Endodermal cell (in vitro differentiated cells): ENCODE data around the gene CNOT6. TPM values are rescaled to one million over a fixed set of nuclear protein-coding genes. Genes with fewer than 3 reads are reported as not detected.
"Not testable (repeated sequence)": the region's sequence is repeated elsewhere in the genome, so short reads cannot be mapped to it uniquely, and the experiment has no call there.

Source experiments
- DNase-seq: peaks from one replicate; pipeline ENCODE4 v3.0.0-alpha.2; 2017
- H3K27ac ChIP-seq: 2 replicates; pipeline ENCODE4 v1.5.1; 2013; ENCODE audit warnings: mild to moderate bottlenecking, low read depth, low read length, moderate library complexity
- H3K27me3 ChIP-seq: 2 replicates; pipeline ENCODE4 v1.6.1; 2013; ENCODE audit warnings: mild to moderate bottlenecking, low read length, moderate library complexity; ENCODE audit not compliant: insufficient read depth, control insufficient read depth, poor library complexity, severe bottlenecking
- H3K36me3 ChIP-seq: 2 replicates; pipeline ENCODE4 v1.7.0; 2013; ENCODE audit warnings: mild to moderate bottlenecking, low read length, moderate library complexity; ENCODE audit not compliant: control insufficient read depth, insufficient read depth
- H3K4me1 ChIP-seq: one replicate; pipeline ENCODE4 v1.7.0; 2013; ENCODE audit warnings: low read length; ENCODE audit not compliant: control insufficient read depth, insufficient read depth
- H3K4me3 ChIP-seq: 2 replicates; pipeline ENCODE4 v1.5.1; 2013; ENCODE audit warnings: mild to moderate bottlenecking, low read length, moderate library complexity
- H3K9ac ChIP-seq: 2 replicates; pipeline ENCODE4 v1.6.1; 2013; ENCODE audit warnings: mild to moderate bottlenecking, low read length, moderate library complexity; ENCODE audit not compliant: poor library complexity, severe bottlenecking; ENCODE audit errors: extremely low read depth
- H3K9me3 ChIP-seq: 2 replicates; pipeline ENCODE4 v1.6.1; 2013; ENCODE audit warnings: mild to moderate bottlenecking, low read length, moderate library complexity; ENCODE audit not compliant: control insufficient read depth
- H3K27ac Mint-ChIP-seq: 2 replicates; pipeline ENCODE4 v1.8.0; 2020; ENCODE audit warnings: mixed read lengths
- H3K27me3 Mint-ChIP-seq: 2 replicates; pipeline ENCODE4 v1.8.0; 2021; ENCODE audit warnings: mild to moderate bottlenecking, mixed read lengths; ENCODE audit not compliant: insufficient read depth
- H3K36me3 Mint-ChIP-seq: 2 replicates; pipeline ENCODE4 v1.8.0; 2020; ENCODE audit warnings: low read depth, mixed read lengths
- H3K4me1 Mint-ChIP-seq: 2 replicates; pipeline ENCODE4 v1.8.0; 2020; ENCODE audit warnings: mixed read lengths
- H3K4me3 Mint-ChIP-seq: 2 replicates; pipeline ENCODE4 v1.8.0; 2020; ENCODE audit warnings: mild to moderate bottlenecking, moderate library complexity, mixed read lengths
- H3K9me3 Mint-ChIP-seq: 2 replicates; pipeline ENCODE4 v1.8.0; 2020; ENCODE audit warnings: mild to moderate bottlenecking, mixed read lengths
- WGBS, 2 experiments: methylation state at CpG; one replicate each; pipeline versions ENCODE4 v1.1.5 to v1.1.7; 2013; ENCODE audit warnings: missing lambda C conversion rate in 2 of 2, mixed read lengths in 1 of 2; ENCODE audit not compliant: insufficient coverage in 1 of 2, insufficient read length in 1 of 2; 5-methylcytosine and 5-hydroxymethylcytosine counted together
- total RNA-seq, 2 donors: library from RNA; stranded (reverse); fragmentation: NEBNext Ultra II Directional in 1 of 2; extraction: Animal tissue kit (Norgen Biotek cat#: 25700) in 1 of 2; gene quantifications; 2 replicates in 1 of 2; 3 replicates in 1 of 2; pipeline ENCODE4 v1.2.1, GENCODE V29; 2021
- TF ChIP-seq, protein P1 (sequence below): fragments of 200-600 bp; sonication (generic); conservative IDR thresholded peaks from 2 replicates; pipeline ENCODE4 v1.5.0; 2021; ENCODE audit warnings: antibody characterized with exemption, mild to moderate bottlenecking

Gene CNOT6
- total RNA-seq, 2 donors from 2014 or later, result 40.4 to 42.9 TPM

GRCh38 chr5:180470966-180471582, 23.1 kb upstream of the CNOT6 start:
- Histone ChIP-seq H3K4me3 (no peak overlapping the region), H3K27me3 (no peaks in the 10 kb centered on the region), H3K27ac (no peak overlapping the region), H3K9me3 (no peaks in the 10 kb centered on the region), H3K4me1 (no peaks in the 10 kb centered on the region), H3K36me3 (no peaks in the 10 kb centered on the region), H3K9ac (no peak overlapping the region)
- peaks cover 1% of the 10 kb centered on the region for H3K27me3 Mint-ChIP-seq
- no peak overlapping the region for H3K4me3 Mint-ChIP-seq
- peak; percentile 88 for DNase-seq
- no peaks in the 10 kb centered on the region for H3K4me1 Mint-ChIP-seq
- TF ChIP-seq, protein P1, sequence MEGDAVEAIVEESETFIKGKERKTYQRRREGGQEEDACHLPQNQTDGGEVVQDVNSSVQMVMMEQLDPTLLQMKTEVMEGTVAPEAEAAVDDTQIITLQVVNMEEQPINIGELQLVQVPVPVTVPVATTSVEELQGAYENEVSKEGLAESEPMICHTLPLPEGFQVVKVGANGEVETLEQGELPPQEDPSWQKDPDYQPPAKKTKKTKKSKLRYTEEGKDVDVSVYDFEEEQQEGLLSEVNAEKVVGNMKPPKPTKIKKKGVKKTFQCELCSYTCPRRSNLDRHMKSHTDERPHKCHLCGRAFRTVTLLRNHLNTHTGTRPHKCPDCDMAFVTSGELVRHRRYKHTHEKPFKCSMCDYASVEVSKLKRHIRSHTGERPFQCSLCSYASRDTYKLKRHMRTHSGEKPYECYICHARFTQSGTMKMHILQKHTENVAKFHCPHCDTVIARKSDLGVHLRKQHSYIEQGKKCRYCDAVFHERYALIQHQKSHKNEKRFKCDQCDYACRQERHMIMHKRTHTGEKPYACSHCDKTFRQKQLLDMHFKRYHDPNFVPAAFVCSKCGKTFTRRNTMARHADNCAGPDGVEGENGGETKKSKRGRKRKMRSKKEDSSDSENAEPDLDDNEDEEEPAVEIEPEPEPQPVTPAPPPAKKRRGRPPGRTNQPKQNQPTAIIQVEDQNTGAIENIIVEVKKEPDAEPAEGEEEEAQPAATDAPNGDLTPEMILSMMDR, result peak; percentile 92
- H3K27ac Mint-ChIP-seq, result no peak overlapping the region
- no peaks in the 10 kb centered on the region for H3K9me3 Mint-ChIP-seq
- H3K36me3 Mint-ChIP-seq, result no peaks in the 10 kb centered on the region
- 37 to 38% methylated on average over 13 to 16 of the region's 16 CpGs for WGBS, 2 experiments

DNA sequence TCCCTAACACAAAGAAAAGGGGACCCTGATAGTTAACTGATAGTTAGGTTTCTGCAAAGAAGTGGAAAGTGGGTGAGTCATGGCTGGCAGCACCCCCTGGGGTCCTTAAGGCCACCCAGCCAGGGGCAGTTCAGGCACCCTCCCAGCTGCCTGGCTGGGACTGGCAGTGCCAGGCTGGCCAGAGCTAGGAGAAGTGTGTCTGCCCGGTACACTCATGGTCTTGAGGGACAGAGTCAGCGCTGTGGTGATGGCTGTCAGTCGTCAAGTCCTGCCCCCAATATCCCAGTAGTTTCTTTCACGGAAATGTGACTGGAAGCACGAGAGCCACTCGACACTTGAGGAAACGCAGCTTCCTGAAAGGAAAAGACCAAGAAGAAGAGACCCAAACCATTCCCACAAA, 22.3 kb upstream of the CNOT6 start:
- Histone ChIP-seq H3K4me1 (no peaks in the 10 kb centered on the region), H3K4me3 (no peak overlapping the region), H3K36me3 (no peaks in the 10 kb centered on the region), H3K27ac (no peak overlapping the region), H3K27me3 (no peaks in the 10 kb centered on the region), H3K9ac (no peak overlapping the region), H3K9me3 (no peaks in the 10 kb centered on the region)
- H3K4me1 Mint-ChIP-seq, result no peaks in the 10 kb centered on the region
- no peak overlapping the region for H3K27ac Mint-ChIP-seq
- no peaks in the 10 kb centered on the region for H3K36me3 Mint-ChIP-seq
- no peak overlapping the region for H3K4me3 Mint-ChIP-seq
- peak; percentile 31 for DNase-seq
- 81 to 85% methylated on average over 6 to 7 of the region's 7 CpGs for WGBS, 2 experiments
- H3K27me3 Mint-ChIP-seq, result peaks cover 1% of the 10 kb centered on the region
- TF ChIP-seq, protein P1, result no peak
- peaks cover 2% of the 10 kb centered on the region for H3K9me3 Mint-ChIP-seq

- Mint-ChIP-seq H3K4me1 (no peaks in the 10 kb centered on the region), H3K9me3 (peaks cover 2% of the 10 kb centered on the region), H3K27me3 (peaks cover 1% of the 10 kb centered on the region), H3K36me3 (no peaks in the 10 kb centered on the region), H3K27ac (no peak overlapping the region), H3K4me3 (no peak overlapping the region)
- H3K27ac ChIP-seq, result no peak overlapping the region
- WGBS, 2 experiments, result 90 to 94% methylated on average over 4 of the region's 4 CpGs
- no peak for DNase-seq
- no peak overlapping the region for H3K4me3 ChIP-seq
- TF ChIP-seq, protein P1, result no peak
- no peaks in the 10 kb centered on the region for H3K4me1 ChIP-seq
- no peaks in the 10 kb centered on the region for H3K9me3 ChIP-seq
- no peaks in the 10 kb centered on the region for H3K36me3 ChIP-seq
- no peak overlapping the region for H3K9ac ChIP-seq
- H3K27me3 ChIP-seq, result no peaks in the 10 kb centered on the region
Measured at GRCh38 chr5:180472269-180472668, 21.9 kb upstream of the CNOT6 start.

GRCh38 chr5:180473386-180473785, 20.8 kb upstream of the CNOT6 start:
- H3K4me1 ChIP-seq, H3K4me1 Mint-ChIP-seq, H3K36me3 Mint-ChIP-seq, H3K27me3 ChIP-seq, H3K9me3 ChIP-seq, H3K27me3 Mint-ChIP-seq, H3K9ac ChIP-seq, H3K36me3 ChIP-seq, H3K4me3 ChIP-seq, H3K4me3 Mint-ChIP-seq, H3K27ac Mint-ChIP-seq, H3K9me3 Mint-ChIP-seq, H3K27ac ChIP-seq, DNase-seq: not testable (repeated sequence)
- WGBS, 2 experiments, result 88 to 92% methylated on average over 6 to 8 of the region's 8 CpGs
